CD8-positive, alpha-beta memory T cell (primary cell): ENCODE data around the gene ENTHD1. TPM values are rescaled to one million over a fixed set of nuclear protein-coding genes. Genes with fewer than 3 reads are reported as not detected.
"Not testable (repeated sequence)": the region's sequence is repeated elsewhere in the genome, so short reads cannot be mapped to it uniquely, and the experiment has no call there.

Experiments used
- CTCF ChIA-PET: fragments of 350-600 bp; sonication (Branson Sonifier 250); formaldehyde crosslinking; loops from one replicate; lab custom pipeline; 2021; ENCODE audit warnings: antibody characterized with exemption; lab: Charles Lee
- POLR2A ChIA-PET: fragments of 350-600 bp; sonication (Branson Sonifier 250); formaldehyde crosslinking; loops from one replicate; lab custom pipeline; 2021; ENCODE audit warnings: antibody characterized with exemption; lab: Charles Lee
- DNase-seq, 5 donors: peaks; one replicate each; pipeline versions ENCODE4 v3.0.0 to v3.0.0-alpha.2; 2020 to 2022; ENCODE audit warnings: mixed read lengths in 1 of 5
- H3K27ac ChIP-seq: one replicate; pipeline ENCODE4 v1.7.0; 2013; ENCODE audit warnings: low read depth, mild to moderate bottlenecking, low read length, moderate library complexity
- H3K27me3 ChIP-seq: 2 replicates; pipeline ENCODE4 v1.7.0; 2013; ENCODE audit warnings: low read length, mild to moderate bottlenecking; ENCODE audit not compliant: insufficient read depth, poor library complexity, severe bottlenecking
- H3K36me3 ChIP-seq: 2 replicates; pipeline ENCODE4 v1.7.0; 2013; ENCODE audit warnings: mild to moderate bottlenecking, low read length, moderate library complexity; ENCODE audit not compliant: insufficient read depth
- H3K4me1 ChIP-seq: 2 replicates; pipeline ENCODE4 v1.7.0; 2013; ENCODE audit warnings: mild to moderate bottlenecking, low read length, moderate library complexity; ENCODE audit not compliant: insufficient read depth
- H3K4me3 ChIP-seq: 2 replicates; pipeline ENCODE4 v1.7.0; 2013; ENCODE audit warnings: mild to moderate bottlenecking, low read length
- H3K9me3 ChIP-seq: 2 replicates; pipeline ENCODE4 v1.7.0; 2013; ENCODE audit warnings: mild to moderate bottlenecking, low read length
- H3K27ac Mint-ChIP-seq, 8 donors: one replicate each; pipeline ENCODE4 v1.8.0; 2020 to 2021; ENCODE audit warnings: mixed read lengths in 8 of 8, mild to moderate bottlenecking in 6 of 8, inconsistent platforms in 3 of 8, moderate library complexity in 3 of 8
- H3K27me3 Mint-ChIP-seq, 2 donors: one replicate each; pipeline ENCODE4 v1.8.0; 2020 to 2021; ENCODE audit warnings: mixed read lengths in 2 of 2, mild to moderate bottlenecking in 1 of 2, moderate library complexity in 1 of 2
- H3K36me3 Mint-ChIP-seq, 3 donors: one replicate each; pipeline ENCODE4 v1.8.0; 2020 to 2021; ENCODE audit warnings: mixed read lengths in 3 of 3, inconsistent platforms in 1 of 3, mild to moderate bottlenecking in 1 of 3
- H3K4me1 Mint-ChIP-seq, 3 donors: one replicate each; pipeline ENCODE4 v1.8.0; 2020 to 2021; ENCODE audit warnings: mixed read lengths in 3 of 3, inconsistent platforms in 1 of 3, mild to moderate bottlenecking in 1 of 3
- H3K4me3 Mint-ChIP-seq, 7 donors: one replicate each; pipeline ENCODE4 v1.8.0; 2020 to 2021; ENCODE audit warnings: mixed read lengths in 7 of 7, mild to moderate bottlenecking in 6 of 7, moderate library complexity in 4 of 7, inconsistent platforms in 2 of 7
- H3K9me3 Mint-ChIP-seq, 5 donors: one replicate each; pipeline ENCODE4 v1.8.0; 2020 to 2022; ENCODE audit warnings: mixed read lengths in 5 of 5, mild to moderate bottlenecking in 3 of 5, moderate library complexity in 2 of 5, inconsistent platforms in 1 of 5
- polyA plus RNA-seq: library from polyadenylated mRNA; unstranded; fragments of 300-500 nt; fragmentation: Illumina TruSeq; gene quantifications from one replicate; pipeline ENCODE4 v1.2.3, GENCODE V29; 2021
- total RNA-seq, 2 experiments: library from RNA; stranded (reverse); gene quantifications; one replicate each; pipeline ENCODE4 v1.2.3, GENCODE V29; 2021

ENTHD1 gene
- total and polyA plus RNA-seq, 3 experiments from 2014 or later, result 0.16 to 0.35 (median 0.16) TPM

DNA sequence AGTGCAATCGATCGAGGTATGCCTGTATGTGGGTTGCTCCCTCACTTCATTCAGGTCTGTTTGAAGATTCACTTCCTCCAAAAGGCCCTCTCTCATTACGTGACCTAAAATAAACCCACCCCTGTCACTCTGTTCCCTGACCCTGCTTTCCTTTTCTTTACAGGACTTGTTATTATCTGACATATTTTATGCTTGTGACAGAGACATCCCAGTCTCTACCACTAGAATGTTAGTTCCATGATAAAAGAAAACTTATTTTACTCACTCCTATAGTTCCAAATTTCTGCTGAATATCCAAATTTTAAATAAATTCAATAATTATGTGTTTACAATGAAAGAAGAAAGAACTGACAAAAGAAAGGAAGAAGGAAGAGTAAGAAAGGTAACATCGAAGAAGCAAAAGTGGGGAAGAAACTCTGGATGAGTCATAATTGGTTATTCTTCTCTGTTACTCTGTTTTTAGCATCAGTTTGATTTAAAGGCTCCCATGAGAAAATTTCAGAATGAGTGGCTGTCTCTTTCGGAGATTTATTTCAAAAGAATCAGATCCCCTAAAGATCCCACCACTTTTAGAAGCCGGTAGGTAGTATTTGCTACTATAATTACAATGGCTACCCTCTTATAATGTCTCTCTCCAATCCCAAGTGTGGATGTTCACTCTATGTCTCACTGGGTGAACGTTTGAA lies 33.5 kb downstream of the ENTHD1 start:
- no peak overlapping the region for H3K4me3 Mint-ChIP-seq
- peaks cover 0 to 7% (median 0%) of the 10 kb centered on the region in 3 donors for H3K36me3 Mint-ChIP-seq
- CTCF ChIA-PET, result interaction anchor here (2.0 kb wide), 1 partner anchor 164 kb away, joined by 6 read pairs; no protein-coding TSS in a partner anchor
- POLR2A ChIA-PET, result no interaction called here
- Histone ChIP-seq H3K9me3 (no peaks in the 10 kb centered on the region), H3K36me3 (no peaks in the 10 kb centered on the region), H3K4me3 (peak overlapping the region; percentile 27), H3K27ac (no peak overlapping the region), H3K4me1 (peaks cover 14% of the 10 kb centered on the region), H3K27me3 (no peaks in the 10 kb centered on the region)
- no peak overlapping the region for H3K27ac Mint-ChIP-seq
- no peaks in the 10 kb centered on the region for H3K9me3 Mint-ChIP-seq
- peak in 1 of 5 donors; percentile 5 for DNase-seq
- peaks cover 6 to 16% (median 13%) of the 10 kb centered on the region in 3 donors for H3K4me1 Mint-ChIP-seq
- H3K27me3 Mint-ChIP-seq, result no peaks in the 10 kb centered on the region

DNA sequence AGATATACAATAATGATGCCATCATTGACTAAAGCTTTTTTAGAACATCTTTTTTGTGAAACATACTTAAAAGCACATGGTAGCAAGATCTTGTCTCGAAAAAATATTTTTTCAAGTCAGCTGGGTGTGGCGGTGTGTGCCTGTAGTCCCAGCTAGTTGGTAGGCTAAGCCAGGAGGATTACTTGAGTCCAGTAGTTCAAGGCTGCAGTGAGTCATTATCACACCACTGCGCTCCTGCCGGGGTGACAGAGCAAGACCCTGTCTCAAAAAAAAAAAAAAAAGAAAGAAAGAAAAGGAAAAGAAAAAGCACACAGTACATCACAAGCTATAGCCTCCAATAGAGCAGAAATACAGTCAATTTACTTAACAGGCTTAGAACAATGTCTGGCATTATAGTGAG lies 37.0 kb downstream of the ENTHD1 start:
- POLR2A ChIA-PET, result interaction anchor here (0.6 kb wide), 1 partner anchor 363 kb away, joined by 3 read pairs; no protein-coding TSS in a partner anchor
- H3K4me1 Mint-ChIP-seq, result peaks cover 6 to 16% (median 13%) of the 10 kb centered on the region in 3 donors
- H3K4me3 Mint-ChIP-seq, result no peak overlapping the region
- peaks cover 14% of the 10 kb centered on the region for H3K4me1 ChIP-seq
- H3K27me3 Mint-ChIP-seq, result peaks cover 0 to 2% of the 10 kb centered on the region in 2 donors
- no peaks in the 10 kb centered on the region for H3K9me3 Mint-ChIP-seq
- no peaks in the 10 kb centered on the region for H3K9me3 ChIP-seq
- H3K27ac ChIP-seq, result no peak overlapping the region
- H3K27me3 ChIP-seq, result no peaks in the 10 kb centered on the region
- DNase-seq, result no peak
- peaks cover 0 to 7% (median 0%) of the 10 kb centered on the region in 3 donors for H3K36me3 Mint-ChIP-seq
- no peak overlapping the region for H3K4me3 ChIP-seq
- CTCF ChIA-PET, result interaction anchor here (0.7 kb wide), 1 partner anchor 7 kb away, joined by 3 read pairs; no protein-coding TSS in a partner anchor
- no peaks in the 10 kb centered on the region for H3K36me3 ChIP-seq
- no peak overlapping the region for H3K27ac Mint-ChIP-seq

DNA sequence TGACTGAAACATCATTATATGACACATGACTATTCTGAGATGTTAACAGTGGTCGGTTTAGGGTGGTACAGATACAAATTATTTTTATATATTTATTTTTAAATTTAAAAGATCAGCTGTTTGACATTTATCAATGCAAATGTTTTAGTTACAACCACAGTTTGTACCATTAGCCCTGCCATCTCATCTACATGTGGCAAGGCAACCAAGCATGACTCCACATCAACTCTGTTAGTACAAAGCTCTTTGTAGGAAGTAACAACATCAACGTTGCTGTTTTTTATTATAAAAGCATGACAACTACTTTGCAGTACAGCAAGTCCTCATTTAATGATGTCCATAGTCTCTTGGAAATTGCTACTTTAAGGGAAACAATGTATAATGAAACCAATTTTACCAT lies 40.8 kb downstream of the ENTHD1 start:
- Histone ChIP-seq H3K27me3 (no peaks in the 10 kb centered on the region), H3K9me3 (no peaks in the 10 kb centered on the region), H3K36me3 (no peaks in the 10 kb centered on the region), H3K4me1 (no peaks in the 10 kb centered on the region), H3K27ac (no peak overlapping the region), H3K4me3 (no peak overlapping the region)
- ChIA-PET POLR2A (no interaction called here), CTCF (no interaction called here)
- Mint-ChIP-seq H3K27me3 (peaks cover 2 to 4% of the 10 kb centered on the region in 2 donors), H3K27ac (no peak overlapping the region), H3K4me1 (no peaks in the 10 kb centered on the region), H3K4me3 (no peak overlapping the region), H3K9me3 (no peaks in the 10 kb centered on the region), H3K36me3 (no peaks in the 10 kb centered on the region)
- DNase-seq, result no peak

DNA sequence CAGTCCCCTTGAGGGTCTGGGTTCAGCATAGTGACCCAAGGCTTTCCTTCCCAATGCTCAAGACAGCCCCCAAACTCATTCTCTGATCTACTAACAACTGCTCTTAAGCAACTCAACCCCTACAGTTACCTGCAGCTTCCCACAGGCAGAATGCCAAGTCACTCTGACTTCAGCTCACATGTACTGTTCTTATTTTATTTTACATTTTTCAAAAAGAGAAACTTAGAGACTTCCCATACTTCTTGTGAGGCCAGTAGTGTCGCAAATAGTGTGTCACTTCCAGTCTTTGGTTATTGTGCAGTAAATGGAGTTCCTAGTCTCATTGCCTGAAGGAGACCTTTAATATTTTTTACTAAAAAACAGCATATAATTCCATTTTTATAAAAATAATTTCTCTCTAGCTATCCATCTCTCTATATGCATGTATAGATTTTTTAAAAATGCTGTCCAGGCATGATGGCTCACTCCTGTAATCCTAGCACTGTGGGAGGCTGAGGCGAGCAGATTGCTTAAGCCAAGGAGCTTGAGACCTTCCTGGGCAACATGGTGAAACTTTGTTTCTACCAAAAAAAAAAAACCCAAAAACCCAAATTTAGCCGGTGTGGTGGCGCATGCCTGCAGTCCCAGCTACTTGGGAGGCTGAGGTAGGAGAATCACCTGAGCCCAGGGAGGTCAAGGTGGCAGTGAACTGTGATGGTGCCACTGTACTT lies 41.8 kb downstream of the ENTHD1 start:
- POLR2A ChIA-PET, result no interaction called here
- Histone ChIP-seq H3K4me3 (no peak overlapping the region), H3K9me3 (no peaks in the 10 kb centered on the region), H3K27ac (no peak overlapping the region), H3K4me1 (no peaks in the 10 kb centered on the region), H3K36me3 (no peaks in the 10 kb centered on the region), H3K27me3 (no peaks in the 10 kb centered on the region)
- CTCF ChIA-PET, result no interaction called here
- Mint-ChIP-seq H3K27me3 (peaks cover 2 to 4% of the 10 kb centered on the region in 2 donors), H3K4me1 (no peaks in the 10 kb centered on the region), H3K9me3 (no peaks in the 10 kb centered on the region), H3K36me3 (no peaks in the 10 kb centered on the region), H3K27ac (no peak overlapping the region), H3K4me3 (no peak overlapping the region)
- DNase-seq, result no peak

DNA sequence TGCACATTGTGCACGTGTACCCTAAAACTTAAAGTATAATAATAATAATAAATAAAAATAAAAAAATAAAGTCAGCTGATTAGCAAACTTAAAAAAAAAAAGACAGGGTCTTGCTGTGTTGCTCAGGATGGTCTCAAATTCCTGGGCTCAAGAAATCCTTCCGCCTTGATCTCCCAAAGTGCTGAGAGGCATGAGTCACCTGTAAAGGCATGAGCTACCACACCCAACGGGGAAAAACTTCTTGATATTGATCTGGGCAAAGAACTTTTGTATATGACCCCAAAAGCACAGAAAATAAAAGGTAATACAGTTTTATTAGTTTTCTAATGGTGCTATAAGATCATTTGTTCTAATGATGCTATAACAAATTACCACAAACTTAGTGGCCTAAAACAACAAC lies 46.1 kb downstream of the ENTHD1 start:
- Histone ChIP-seq H3K27ac (no peak overlapping the region), H3K4me3 (no peak overlapping the region), H3K36me3 (no peaks in the 10 kb centered on the region), H3K4me1 (no peaks in the 10 kb centered on the region), H3K27me3 (no peaks in the 10 kb centered on the region), H3K9me3 (no peaks in the 10 kb centered on the region)
- H3K4me3 Mint-ChIP-seq, result no peak overlapping the region
- H3K4me1 Mint-ChIP-seq, result no peaks in the 10 kb centered on the region
- no peak overlapping the region for H3K27ac Mint-ChIP-seq
- DNase-seq, result no peak
- POLR2A ChIA-PET, result no interaction called here
- no peaks in the 10 kb centered on the region for H3K36me3 Mint-ChIP-seq
- CTCF ChIA-PET, result interaction anchor here (0.9 kb wide), 1 partner anchor 25 kb away, joined by 3 read pairs; no protein-coding TSS in a partner anchor
- peaks cover 0 to 1% (median 0%) of the 10 kb centered on the region in 5 donors for H3K9me3 Mint-ChIP-seq
- H3K27me3 Mint-ChIP-seq, result peaks cover 3 to 4% of the 10 kb centered on the region in 2 donors

DNA sequence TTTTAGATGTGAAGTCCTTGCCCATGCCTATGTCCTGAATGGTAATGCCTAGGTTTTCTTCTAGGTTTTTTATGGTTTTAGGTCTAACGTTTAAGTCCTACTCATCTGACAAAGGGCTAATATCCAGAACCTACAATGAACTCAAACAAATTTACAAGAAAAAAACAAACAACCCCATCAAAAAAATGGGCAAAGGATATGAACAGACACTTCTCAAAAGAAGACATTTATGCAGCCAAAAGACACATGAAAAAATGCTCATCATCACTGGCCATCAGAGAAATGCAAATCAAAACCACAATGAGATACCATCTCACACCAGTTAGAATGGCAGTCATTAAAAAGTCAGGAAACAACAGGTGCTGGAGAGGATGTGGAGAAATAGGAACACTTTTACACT lies 47.0 kb downstream of the ENTHD1 start:
- H3K36me3 ChIP-seq, DNase-seq, H3K4me3 Mint-ChIP-seq, H3K27me3 Mint-ChIP-seq, CTCF ChIA-PET, H3K36me3 Mint-ChIP-seq, H3K4me1 Mint-ChIP-seq, H3K27ac ChIP-seq, H3K9me3 Mint-ChIP-seq, H3K4me1 ChIP-seq, H3K9me3 ChIP-seq, POLR2A ChIA-PET, H3K27me3 ChIP-seq, H3K4me3 ChIP-seq: not testable (repeated sequence)
- peak overlapping the region in 1 of 8 donors; percentile 11 for H3K27ac Mint-ChIP-seq

DNA sequence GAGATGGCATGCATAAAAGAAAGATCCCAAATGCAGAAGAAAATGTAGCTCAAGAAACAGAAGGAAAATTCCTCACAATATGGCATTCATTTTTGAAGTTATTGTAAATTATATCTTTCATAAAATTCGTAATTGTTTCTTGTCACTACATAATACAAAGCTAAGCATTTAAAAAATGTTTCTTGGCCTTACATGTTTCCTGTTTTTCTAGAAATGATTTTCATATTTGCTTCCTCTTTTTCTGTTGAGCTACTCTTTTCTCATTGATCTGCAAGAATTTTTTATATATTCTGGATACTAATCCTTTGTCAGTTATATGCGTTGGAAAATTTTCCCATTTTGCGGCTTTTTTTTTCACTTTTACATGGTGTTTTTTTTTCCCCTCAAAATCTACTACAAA lies 48.0 kb downstream of the ENTHD1 start:
- DNase-seq, result no peak
- Histone ChIP-seq H3K27me3 (no peaks in the 10 kb centered on the region), H3K4me1 (no peaks in the 10 kb centered on the region), H3K36me3 (no peaks in the 10 kb centered on the region), H3K9me3 (no peaks in the 10 kb centered on the region), H3K27ac (no peak overlapping the region), H3K4me3 (no peak overlapping the region)
- Mint-ChIP-seq H3K4me1 (no peaks in the 10 kb centered on the region), H3K27ac (no peak overlapping the region), H3K9me3 (peaks cover 0 to 1% (median 0%) of the 10 kb centered on the region in 5 donors), H3K4me3 (no peak overlapping the region), H3K36me3 (no peaks in the 10 kb centered on the region), H3K27me3 (peaks cover 0 to 3% of the 10 kb centered on the region in 2 donors)
- ChIA-PET POLR2A (no interaction called here), CTCF (interaction anchor here (1.7 kb wide), 1 partner anchor 13 kb away, joined by 5 read pairs; no protein-coding TSS in a partner anchor)

DNA sequence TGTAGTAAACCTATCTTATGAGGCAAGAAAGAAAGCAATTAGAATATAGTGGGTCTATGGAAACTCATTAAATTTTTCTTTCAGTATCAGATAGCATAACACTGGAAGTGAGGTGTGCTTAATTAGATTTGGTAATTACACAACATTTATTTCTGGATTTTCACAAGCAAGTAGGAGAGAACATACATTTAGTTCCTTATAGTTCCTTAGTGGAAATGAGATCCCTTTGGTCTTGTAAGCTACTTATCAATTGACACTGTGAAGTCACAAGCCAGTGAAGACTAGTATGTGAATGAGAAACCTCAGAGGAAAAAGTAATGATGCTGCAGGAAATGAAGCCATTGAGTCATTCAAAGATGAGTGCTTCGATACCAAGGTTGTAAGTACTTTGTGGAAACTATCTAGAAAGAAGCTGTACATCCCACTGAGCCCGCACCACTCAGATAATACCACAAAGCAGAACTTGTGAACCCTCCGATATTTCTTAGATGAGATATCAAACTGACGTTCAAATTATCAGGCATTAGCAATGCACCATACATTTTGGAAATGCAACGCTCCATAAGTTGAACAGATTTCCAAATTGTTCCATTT lies 53.5 kb downstream of the ENTHD1 start:
- peaks cover 3% of the 10 kb centered on the region for H3K4me1 ChIP-seq
- Mint-ChIP-seq H3K27ac (peak overlapping the region in 3 of 8 donors; percentile 4 to 31 (median 10)), H3K36me3 (no peaks in the 10 kb centered on the region), H3K4me1 (peaks cover 14 to 15% (median 14%) of the 10 kb centered on the region in 3 donors), H3K27me3 (peaks cover 0 to 3% of the 10 kb centered on the region in 2 donors), H3K4me3 (peak overlapping the region in 1 of 7 donors; percentile 1), H3K9me3 (peaks cover 0 to 1% (median 0%) of the 10 kb centered on the region in 5 donors)
- no peaks in the 10 kb centered on the region for H3K36me3 ChIP-seq
- H3K4me3 ChIP-seq, result no peak overlapping the region
- ChIA-PET POLR2A (no interaction called here), CTCF (no interaction called here)
- DNase-seq, result peak in 1 of 5 donors; percentile 14
- no peak overlapping the region for H3K27ac ChIP-seq
- no peaks in the 10 kb centered on the region for H3K27me3 ChIP-seq
- H3K9me3 ChIP-seq, result no peaks in the 10 kb centered on the region
